ENCODE results near the gene CIPC.

- TF ChIP-seq CTCF (IDR thresholded peaks at IDR 0.05): no peak
- TF ChIP-seq EZH2 (IDR thresholded peaks at IDR 0.05; ENCODE audit: borderline replicate concordance, insufficient read depth, low read depth, low read length, poor library complexity, severe bottlenecking): no peak
These were observed 42.8 kb upstream of the CIPC start for GRCh38 chr14:77055306-77055705.

All from B cell (primary cell).